ENCODE results near the gene RRAS2. TPM values are rescaled to one million over a fixed set of nuclear protein-coding genes. Genes with fewer than 3 reads are reported as not detected.
A peak's percentile ranks its signal among the peaks of the same experiment; 100 is the strongest.
"Not testable (repeated sequence)": the region's sequence is repeated elsewhere in the genome, so short reads cannot be mapped to it uniquely, and the experiment has no call there.

Gene RRAS2
- total RNA-seq (10 to 100 TPM; 31.1 to 48.5 (median 40.4) TPM), polyA plus RNA-seq (10 to 100 TPM; 15.5 to 27.3 (median 25.8) TPM)

GRCh38 chr11:14358729-14359439 is at the start of gene RRAS2:
TSS of gene RRAS2 (minus strand) at chr11:14359183. CDS start at chr11:14358870, 313 bp downstream.
- H3K9me3 ChIP-seq = no peaks in the 10 kb centered on the region
- peak within 1 kb of the TSS; percentile 80 to 93 (median 88) for H3K4me3 ChIP-seq
- TF ChIP-seq EP300 (IDR thresholded peaks at IDR 0.05) = no peak
- TF ChIP-seq POLR2AphosphoS5 (IDR thresholded peaks at IDR 0.05) = peak; percentile 70 to 93 (median 88)
- TF ChIP-seq POLR2A (IDR thresholded peaks at IDR 0.05) = peak; percentile 33 to 39
- TF ChIP-seq, protein P1, sequence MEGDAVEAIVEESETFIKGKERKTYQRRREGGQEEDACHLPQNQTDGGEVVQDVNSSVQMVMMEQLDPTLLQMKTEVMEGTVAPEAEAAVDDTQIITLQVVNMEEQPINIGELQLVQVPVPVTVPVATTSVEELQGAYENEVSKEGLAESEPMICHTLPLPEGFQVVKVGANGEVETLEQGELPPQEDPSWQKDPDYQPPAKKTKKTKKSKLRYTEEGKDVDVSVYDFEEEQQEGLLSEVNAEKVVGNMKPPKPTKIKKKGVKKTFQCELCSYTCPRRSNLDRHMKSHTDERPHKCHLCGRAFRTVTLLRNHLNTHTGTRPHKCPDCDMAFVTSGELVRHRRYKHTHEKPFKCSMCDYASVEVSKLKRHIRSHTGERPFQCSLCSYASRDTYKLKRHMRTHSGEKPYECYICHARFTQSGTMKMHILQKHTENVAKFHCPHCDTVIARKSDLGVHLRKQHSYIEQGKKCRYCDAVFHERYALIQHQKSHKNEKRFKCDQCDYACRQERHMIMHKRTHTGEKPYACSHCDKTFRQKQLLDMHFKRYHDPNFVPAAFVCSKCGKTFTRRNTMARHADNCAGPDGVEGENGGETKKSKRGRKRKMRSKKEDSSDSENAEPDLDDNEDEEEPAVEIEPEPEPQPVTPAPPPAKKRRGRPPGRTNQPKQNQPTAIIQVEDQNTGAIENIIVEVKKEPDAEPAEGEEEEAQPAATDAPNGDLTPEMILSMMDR (IDR thresholded peaks at IDR 0.05) = no peak
- no peaks in the 10 kb centered on the region for H3K27me3 ChIP-seq
- WGBS, 2 donors = 0 to 1% methylated on average over 78 of the region's 78 CpGs
- intact Hi-C loops (cut with DNase I) = loop anchor here (5.0 kb wide), 1 partner anchor 93 kb away; no protein-coding TSS in a partner anchor
- no peaks in the 10 kb centered on the region for H3K36me3 ChIP-seq
- peak within 1 kb of the TSS; percentile 78 to 92 (median 87) for H3K27ac ChIP-seq
- H3K4me1 ChIP-seq = peaks cover 0 to 23% (median 15%) of the 10 kb centered on the region in 4 donors
- DNase-seq = peak; percentile 86

DNA sequence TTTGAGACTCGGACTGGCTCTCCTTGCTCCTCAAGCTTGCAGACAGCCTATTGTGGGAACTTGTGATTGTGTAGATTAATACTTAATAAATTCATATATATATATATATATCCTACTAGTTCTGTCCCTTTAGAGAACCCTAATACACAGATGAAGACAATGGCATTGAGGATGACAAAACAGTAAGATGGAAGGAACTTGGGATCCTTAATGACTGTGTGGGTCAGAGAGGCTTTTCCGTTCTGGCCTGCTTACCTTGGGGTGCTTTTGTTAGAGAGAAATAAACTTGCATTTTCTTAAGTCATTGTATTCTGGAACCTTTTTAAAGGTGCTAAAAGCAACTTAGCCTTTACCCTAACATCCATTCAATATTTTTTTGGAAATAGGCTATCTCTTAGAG is 49.6 kb upstream of the RRAS2 start:
- intact Hi-C loops (cut with DNase I) = no loop called here
- Histone ChIP-seq H3K27me3 (no peaks in the 10 kb centered on the region), H3K36me3 (no peaks in the 10 kb centered on the region), H3K9me3 (no peaks in the 10 kb centered on the region), H3K27ac (no peak overlapping the region), H3K4me1 (peaks cover 0 to 21% (median 9%) of the 10 kb centered on the region in 4 donors), H3K4me3 (no peak overlapping the region)
- WGBS, 2 donors = 96 to 97% methylated on average over 2 of the region's 2 CpGs
- TF ChIP-seq POLR2AphosphoS5 (IDR thresholded peaks at IDR 0.05) = no peak
- TF ChIP-seq POLR2A (IDR thresholded peaks at IDR 0.05) = no peak
- TF ChIP-seq EP300 (IDR thresholded peaks at IDR 0.05) = no peak
- TF ChIP-seq, protein P1 (IDR thresholded peaks at IDR 0.05) = no peak
- DNase-seq = no peak

- H3K4me3 ChIP-seq; H3K27ac ChIP-seq; DNase-seq; H3K36me3 ChIP-seq; intact Hi-C loops (cut with DNase I); H3K27me3 ChIP-seq; H3K9me3 ChIP-seq; H3K4me1 ChIP-seq: not testable (repeated sequence)
- WGBS, 2 donors = 95 to 98% methylated on average over 2 of the region's 2 CpGs
Observed at GRCh38 chr11:14406116-14406515, 47.1 kb upstream of the RRAS2 start.

- H3K9me3 ChIP-seq; H3K36me3 ChIP-seq; H3K27me3 ChIP-seq; H3K4me1 ChIP-seq; DNase-seq; H3K27ac ChIP-seq; H3K4me3 ChIP-seq; intact Hi-C loops (cut with DNase I): not testable (repeated sequence)
- WGBS, 2 donors = 95 to 97% methylated on average over 6 of the region's 6 CpGs
Observed at GRCh38 chr11:14403528-14403927, 44.5 kb upstream of the RRAS2 start.

DNA sequence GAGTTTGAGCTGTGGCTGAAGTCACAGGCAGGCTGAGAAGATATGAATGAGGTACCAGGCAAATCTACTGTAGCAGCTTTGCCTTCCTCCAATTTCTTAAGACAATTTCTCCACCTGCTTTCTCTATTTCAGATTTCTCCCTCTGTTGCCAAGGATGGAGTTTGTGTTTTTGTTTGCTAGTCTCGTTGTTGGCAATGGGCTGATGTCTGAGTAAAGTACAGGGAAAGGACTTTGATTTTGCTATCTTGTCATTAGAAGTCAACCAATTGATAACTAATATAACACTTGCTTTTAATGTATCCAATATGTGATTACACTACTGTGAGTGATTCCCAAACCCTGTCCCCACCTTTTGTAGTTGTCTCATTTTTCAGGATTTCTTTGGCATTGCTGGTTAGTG is 40.1 kb upstream of the RRAS2 start:
- DNase-seq = no peak
- Histone ChIP-seq H3K4me3 (no peak overlapping the region), H3K4me1 (no peaks in the 10 kb centered on the region), H3K36me3 (no peaks in the 10 kb centered on the region), H3K27me3 (no peaks in the 10 kb centered on the region), H3K27ac (no peak overlapping the region), H3K9me3 (no peaks in the 10 kb centered on the region)
- intact Hi-C loops (cut with DNase I) = no loop called here
- 38 to 72% methylated on average over 1 of the region's 1 CpG for WGBS, 2 donors
- TF ChIP-seq POLR2AphosphoS5 (IDR thresholded peaks at IDR 0.05) (no peak), POLR2A (IDR thresholded peaks at IDR 0.05) (no peak), EP300 (IDR thresholded peaks at IDR 0.05) (no peak)
- TF ChIP-seq, protein P1 (IDR thresholded peaks at IDR 0.05) = no peak

GRCh38 chr11:14396273-14396672 is 37.3 kb upstream of the RRAS2 start:
- Histone ChIP-seq H3K9me3 (no peaks in the 10 kb centered on the region), H3K4me1 (no peaks in the 10 kb centered on the region), H3K27ac (no peak overlapping the region), H3K4me3 (no peak overlapping the region), H3K36me3 (no peaks in the 10 kb centered on the region), H3K27me3 (no peaks in the 10 kb centered on the region)
- DNase-seq = no peak
- TF ChIP-seq EP300 (IDR thresholded peaks at IDR 0.05) (no peak), POLR2AphosphoS5 (IDR thresholded peaks at IDR 0.05) (no peak), POLR2A (IDR thresholded peaks at IDR 0.05) (no peak)
- TF ChIP-seq, protein P1 (IDR thresholded peaks at IDR 0.05) = no peak
- intact Hi-C loops (cut with DNase I) = no loop called here
